Stimulated activated CD8-positive, alpha-beta memory T cell treated with anti-CD3 and anti-CD28 coated beads, Interleukin-15, amount 100 ng/mL, for 24 hours (primary cell): Measurements from ENCODE around the gene UNC45A.

Experiments
- DNase-seq: peaks from one replicate; pipeline ENCODE4 v3.0.0-alpha.2; 2020; ENCODE audit warnings: low read depth

Gene UNC45A

GRCh38 chr15:90962021-90962420 lies 26.9 kb downstream of the UNC45A start:
- DNase-seq = no peak

DNA sequence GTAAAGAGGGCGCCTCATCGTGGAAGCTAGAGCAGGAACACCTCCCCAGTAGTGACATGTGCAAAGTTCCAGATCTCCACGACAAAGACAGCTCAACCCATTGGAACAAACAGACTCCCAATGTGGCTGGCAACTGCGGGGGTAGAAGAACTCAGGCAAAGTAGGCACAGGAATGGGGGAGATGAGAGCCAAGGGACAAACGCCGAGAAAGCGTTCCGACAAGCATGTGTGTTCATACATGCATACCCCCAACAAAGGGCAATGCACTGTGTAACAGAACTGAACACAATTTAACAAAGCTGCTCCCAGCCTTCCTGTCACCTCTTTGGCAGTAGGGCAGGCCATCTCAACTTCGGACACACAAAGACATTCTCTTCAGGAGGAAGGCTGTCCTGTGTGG lies 31.2 kb downstream of the UNC45A start:
- no peak for DNase-seq

- no peak for DNase-seq
Measured at GRCh38 chr15:90967206-90967605, 32.1 kb downstream of the UNC45A start.

DNA sequence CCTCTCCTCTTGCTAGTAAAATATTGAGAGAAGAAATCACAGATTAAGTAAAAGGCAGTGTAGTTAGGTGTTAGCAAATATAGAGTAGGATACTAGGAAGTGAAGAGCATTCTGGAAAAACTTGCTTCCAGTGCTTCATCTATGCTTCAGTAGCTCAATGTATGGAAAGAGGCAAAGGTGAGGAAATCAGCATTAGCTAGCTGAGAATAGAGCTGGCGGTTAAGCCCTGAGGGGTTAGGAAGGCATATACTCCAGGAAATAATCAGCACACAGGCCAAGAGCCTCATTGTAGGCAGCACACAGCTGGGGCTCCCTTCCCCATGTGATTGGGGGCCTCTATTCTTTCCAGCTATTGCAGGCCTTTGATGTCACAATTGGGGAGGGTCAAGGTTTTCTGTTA lies 33.3 kb downstream of the UNC45A start:
- DNase-seq = no peak

GRCh38 chr15:90970274-90970673 lies 35.2 kb downstream of the UNC45A start:
- DNase-seq = no peak

GRCh38 chr15:90972133-90972532 lies 37.0 kb downstream of the UNC45A start:
- DNase-seq = no peak

DNA sequence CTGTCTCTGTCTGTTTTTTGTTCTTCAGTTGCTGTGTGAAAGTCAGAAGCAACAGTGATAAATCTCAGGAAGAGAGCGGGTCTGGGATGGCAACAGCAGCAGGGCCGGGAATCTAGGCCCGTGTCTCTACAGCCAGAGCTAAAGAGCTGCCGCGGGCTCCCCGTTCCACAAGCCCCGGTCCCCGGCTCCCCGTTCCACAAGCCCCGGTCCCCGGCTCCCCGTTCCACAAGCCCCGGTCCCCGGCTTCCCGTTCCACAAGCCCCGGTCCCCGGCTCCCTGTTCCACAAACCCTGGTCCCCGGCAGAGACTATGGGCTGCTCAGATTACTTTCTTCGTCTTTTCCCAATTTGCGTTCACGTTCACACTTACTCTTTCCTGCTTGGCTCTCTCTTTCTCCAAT lies 39.1 kb downstream of the UNC45A start:
- DNase-seq = no peak

DNA sequence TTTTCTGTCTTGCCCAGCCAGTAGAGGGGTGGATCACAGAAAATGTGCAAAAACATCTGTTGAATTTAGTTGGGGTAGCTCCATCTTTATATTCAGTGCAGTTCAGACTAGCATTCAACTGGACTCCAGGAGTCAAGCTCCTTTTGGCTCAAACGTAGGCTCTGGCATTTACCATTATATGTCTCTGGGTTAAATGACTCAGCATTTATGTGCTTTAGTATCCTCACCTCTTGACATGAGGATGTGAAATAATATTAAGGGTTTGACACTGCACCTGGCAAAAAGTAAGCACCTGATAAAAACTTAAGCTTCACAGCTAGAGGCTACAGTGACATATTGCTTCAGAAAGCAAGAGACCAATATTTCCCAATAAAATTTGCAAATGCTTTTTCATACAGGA lies 44.5 kb downstream of the UNC45A start:
- no peak for DNase-seq

DNA sequence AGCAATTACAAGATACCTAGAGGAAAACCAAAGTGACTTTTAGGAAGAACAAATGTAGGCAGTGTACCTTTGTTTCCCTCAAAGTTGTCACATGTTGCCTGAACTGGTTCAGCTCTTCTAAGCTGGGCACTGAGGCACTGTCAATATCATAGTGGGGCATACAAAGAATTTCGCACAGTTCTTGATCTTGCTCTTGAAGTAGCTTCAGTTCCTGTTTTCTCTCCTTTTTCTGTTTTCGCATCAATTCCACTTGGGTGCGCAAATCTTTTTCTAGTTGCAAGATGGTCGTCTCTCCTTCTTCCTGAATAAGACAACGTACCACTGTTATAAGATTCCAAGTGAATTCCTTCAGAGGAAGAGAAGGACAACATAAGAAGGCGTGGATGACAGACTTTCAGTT lies 46.6 kb downstream of the UNC45A start:
- no peak for DNase-seq

- DNase-seq = no peak
Measured at GRCh38 chr15:90982135-90982534, 47.0 kb downstream of the UNC45A start.

GRCh38 chr15:90986790-90987507 lies 51.9 kb downstream of the UNC45A start:
- DNase-seq = no peak

DNA sequence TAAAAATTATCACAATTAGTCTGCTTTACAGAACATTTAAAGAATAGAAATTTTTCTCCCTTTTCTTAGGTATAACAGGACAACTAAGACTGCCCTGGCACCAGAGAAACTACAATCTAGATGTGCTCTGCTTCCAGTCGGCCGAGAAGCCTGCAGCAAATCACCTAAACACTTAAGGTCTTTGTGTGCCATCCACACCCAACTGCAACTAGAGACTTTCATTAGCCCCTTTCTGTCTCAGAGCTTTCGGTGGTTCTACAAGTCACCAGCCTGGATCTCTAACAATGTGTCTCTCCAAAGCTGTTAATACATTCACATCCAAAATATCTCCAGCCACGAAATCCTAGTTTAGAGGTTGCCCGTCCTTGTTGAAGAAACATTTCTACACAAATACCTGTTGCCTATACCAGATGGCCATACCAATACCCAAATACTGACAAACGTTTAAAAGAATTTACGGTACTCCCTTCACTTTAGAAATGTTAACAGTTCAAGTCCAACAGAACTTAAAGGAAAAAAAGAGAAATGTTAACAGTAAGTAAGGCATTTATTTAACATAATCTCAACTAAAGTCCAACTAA lies 52.6 kb downstream of the UNC45A start:
- DNase-seq = no peak

- DNase-seq = no peak
Measured at GRCh38 chr15:90988296-90988695, 53.2 kb downstream of the UNC45A start.

- no peak for DNase-seq
Measured at GRCh38 chr15:90989040-90989768, 54.1 kb downstream of the UNC45A start.

GRCh38 chr15:90990446-90990845 lies 55.4 kb downstream of the UNC45A start:
- no peak for DNase-seq

- no peak for DNase-seq
Measured at GRCh38 chr15:90991587-90992285, 56.7 kb downstream of the UNC45A start.

DNA sequence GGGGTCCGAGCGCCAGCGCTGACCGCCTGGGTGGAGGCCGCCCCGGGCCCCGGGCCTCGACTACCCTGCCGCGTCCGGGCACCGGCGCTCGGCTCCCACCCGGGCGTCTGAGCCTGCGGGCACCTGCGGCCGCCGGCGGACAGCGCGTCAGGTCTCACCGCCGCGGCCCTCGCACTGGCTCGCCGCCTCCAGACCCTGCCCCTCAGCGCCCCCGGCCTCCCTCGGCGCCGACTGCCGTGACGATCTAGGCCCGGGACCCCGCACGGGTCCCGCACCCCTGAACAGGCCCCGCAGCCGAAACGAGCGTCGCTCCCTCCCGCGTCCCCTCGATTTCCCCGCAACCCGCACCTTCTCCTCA lies 59.0 kb downstream of the UNC45A start:
- no peak for DNase-seq

DNA sequence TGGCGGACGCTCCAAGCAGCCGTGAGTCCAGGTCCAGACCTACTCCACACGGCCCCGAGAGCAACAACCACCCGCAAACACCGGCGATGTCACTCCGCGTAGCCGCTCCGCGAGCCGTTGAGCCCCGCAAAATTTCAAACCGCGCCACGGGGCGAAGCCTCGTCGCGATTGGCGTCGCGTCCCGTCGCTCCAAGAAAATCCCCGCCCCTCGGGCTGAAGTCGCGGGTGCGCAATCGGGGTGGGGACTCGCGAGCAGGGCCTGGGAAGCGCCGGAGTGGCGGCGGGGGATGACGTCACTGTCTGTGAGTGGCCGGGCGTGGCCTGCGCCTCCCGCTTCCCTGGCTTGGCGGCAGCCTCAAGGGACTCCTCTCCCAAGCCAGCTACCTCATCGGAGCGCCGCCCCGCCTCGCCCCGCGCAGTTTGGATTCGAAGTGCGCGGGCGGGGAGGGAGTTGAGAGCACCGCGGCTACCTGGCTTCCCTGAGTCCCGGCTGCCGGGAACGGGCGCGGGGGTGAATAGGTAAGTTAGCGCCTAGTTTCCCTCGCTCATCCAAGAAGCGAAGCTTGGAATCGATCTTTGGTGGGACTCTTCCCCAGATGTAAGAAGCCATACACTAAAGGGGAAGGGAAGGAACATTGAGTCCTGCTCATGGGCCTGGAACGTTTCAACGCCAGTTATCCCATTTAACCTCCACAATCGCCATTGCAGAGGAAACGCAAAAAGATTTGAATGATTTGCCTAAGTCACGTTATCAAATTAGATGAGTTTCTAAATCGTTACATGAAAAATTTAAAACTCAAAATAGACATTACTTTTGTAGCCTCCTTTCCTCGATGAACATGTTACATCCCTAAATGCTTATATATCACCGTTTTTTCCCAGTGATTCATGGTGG lies 59.6 kb downstream of the UNC45A start, which contains the start of gene PRC1:
TSS of gene PRC1 (minus strand) at position 119 of the 895 bp plus-strand sequence. CDS start at position 1, 118 bp downstream.
- peak; percentile 91 for DNase-seq

DNA sequence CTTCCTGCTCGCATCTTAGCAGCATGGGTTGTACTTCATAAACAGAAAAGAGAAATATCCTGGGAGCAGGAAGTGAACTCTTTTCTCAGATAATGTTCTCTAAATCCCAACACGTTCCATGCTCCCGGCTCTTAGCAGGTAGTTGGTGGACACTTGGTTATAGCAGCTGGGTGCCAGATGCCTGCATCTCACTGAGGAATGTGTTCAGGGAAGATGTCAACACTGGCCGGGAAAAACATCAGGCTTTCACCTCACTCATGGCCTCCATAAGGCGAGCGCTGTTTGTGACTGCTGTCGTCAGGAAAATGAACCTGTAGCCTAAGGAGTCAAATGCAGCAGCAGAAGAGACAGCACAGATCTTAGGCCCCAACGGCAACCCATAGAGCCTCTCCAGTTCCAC lies 63.7 kb downstream of the UNC45A start:
- no peak for DNase-seq

DNA sequence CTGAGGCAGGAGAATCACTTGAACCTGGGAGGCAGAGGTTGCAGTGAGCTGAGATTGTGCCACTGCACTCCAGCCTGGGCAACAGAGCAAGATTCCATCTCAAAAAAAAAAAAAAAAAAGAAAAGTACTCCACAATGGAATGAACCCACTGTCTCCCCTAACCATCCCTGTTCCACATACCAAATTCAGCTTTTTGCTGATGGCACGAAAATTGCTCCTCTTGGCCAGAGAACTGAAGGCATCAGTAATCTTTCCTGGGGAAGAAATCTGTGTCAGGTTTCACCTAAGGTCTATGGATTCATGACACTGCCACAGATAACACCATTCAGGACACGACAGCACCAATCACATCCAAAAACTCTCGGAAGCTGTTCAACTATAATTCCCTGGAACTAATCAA lies 66.1 kb downstream of the UNC45A start:
- no peak for DNase-seq
